ENCODE data around the gene DLEC1.
A peak's percentile ranks its signal among the peaks of the same experiment; 100 is the strongest.

The DLEC1 gene

GRCh38 chr3:38036906-38037305 lies 2.1 kb upstream of the DLEC1 start (continued):
- TF ChIP-seq TOX (CRISPR knock-in tag; IDR thresholded peaks at IDR 0.05; ENCODE audit: borderline replicate concordance) (no peak), ZNF70 (CRISPR knock-in tag; IDR thresholded peaks at IDR 0.05) (no peak), CSDC2 (CRISPR knock-in tag; IDR thresholded peaks at IDR 0.05) (no peak), BACH2 (CRISPR knock-in tag; IDR thresholded peaks at IDR 0.05; ENCODE audit: borderline replicate concordance) (no peak)

GRCh38 chr3:38038447-38038911 lies 529 bp upstream of the DLEC1 start:
- TF ChIP-seq POU6F1 (CRISPR knock-in tag; IDR thresholded peaks at IDR 0.05; ENCODE audit: borderline replicate concordance, low read depth) = no peak
- TF ChIP-seq TOX (CRISPR knock-in tag; IDR thresholded peaks at IDR 0.05; ENCODE audit: borderline replicate concordance) = no peak
- no peak for TF ChIP-seq ZC3H10 (CRISPR knock-in tag; IDR thresholded peaks at IDR 0.05)
- TF ChIP-seq CSRNP3 (CRISPR knock-in tag; IDR thresholded peaks at IDR 0.05) = no peak
- TF ChIP-seq ZNF8 (CRISPR knock-in tag; IDR thresholded peaks at IDR 0.05) = no peak
- TF ChIP-seq CSDC2 (CRISPR knock-in tag; IDR thresholded peaks at IDR 0.05) = no peak
- TF ChIP-seq ZFP3 (CRISPR knock-in tag; IDR thresholded peaks at IDR 0.05) = no peak
- TF ChIP-seq PATZ1 (CRISPR knock-in tag; IDR thresholded peaks at IDR 0.05; ENCODE audit: borderline replicate concordance) = no peak
- no peak for TF ChIP-seq SNAI2 (CRISPR knock-in tag; IDR thresholded peaks at IDR 0.05)
- no peak for TF ChIP-seq ISL1 (CRISPR knock-in tag; IDR thresholded peaks at IDR 0.05)
- no peak for TF ChIP-seq OSR1 (CRISPR knock-in tag; IDR thresholded peaks at IDR 0.05)
- no peak for TF ChIP-seq CREB5 (CRISPR knock-in tag; IDR thresholded peaks at IDR 0.05; ENCODE audit: low read depth)
- no peak for TF ChIP-seq TCF4 (CRISPR knock-in tag; IDR thresholded peaks at IDR 0.05; ENCODE audit: borderline replicate concordance)
- TF ChIP-seq RARB (CRISPR knock-in tag; IDR thresholded peaks at IDR 0.05) = no peak
- no peak for TF ChIP-seq GLIS3 (CRISPR knock-in tag; IDR thresholded peaks at IDR 0.05)
- ATAC-seq = no peak

GRCh38 chr3:38039899-38040261 lies 872 bp downstream of the DLEC1 start:
- peak; percentile 48; the same call in 1 of the 3 replicates for ATAC-seq
- TF ChIP-seq ZC3H10 (CRISPR knock-in tag; IDR thresholded peaks at IDR 0.05) (no peak), PATZ1 (CRISPR knock-in tag; IDR thresholded peaks at IDR 0.05; ENCODE audit: borderline replicate concordance) (no peak), SNAI2 (CRISPR knock-in tag; IDR thresholded peaks at IDR 0.05) (no peak), ZFP3 (CRISPR knock-in tag; IDR thresholded peaks at IDR 0.05) (no peak), TSHZ2 (CRISPR knock-in tag; IDR thresholded peaks at IDR 0.05) (no peak), OSR1 (CRISPR knock-in tag; IDR thresholded peaks at IDR 0.05) (no peak), CREB5 (CRISPR knock-in tag; IDR thresholded peaks at IDR 0.05; ENCODE audit: low read depth) (no peak), GLIS3 (CRISPR knock-in tag; IDR thresholded peaks at IDR 0.05) (no peak), CSDC2 (CRISPR knock-in tag; IDR thresholded peaks at IDR 0.05) (no peak), ZFP30 (CRISPR knock-in tag; IDR thresholded peaks at IDR 0.05) (no peak), ARNTL (CRISPR knock-in tag; IDR thresholded peaks at IDR 0.05; ENCODE audit: borderline replicate concordance, low read depth) (no peak), PPARA (CRISPR knock-in tag; IDR thresholded peaks at IDR 0.05; ENCODE audit: borderline replicate concordance) (no peak)

All from SK-N-SH treated with all-trans-retinoic acid at 6 μM for 48 hours (cell line).